NCI-H1694 (cell line): ENCODE measurements around the gene B3GAT1.
A peak's percentile ranks its signal among the peaks of the same experiment; 100 is the strongest.

Source experiments
- DNase-seq: peaks from one replicate; lab custom pipeline; 2025; lab: John Stamatoyannopoulos, UW

The B3GAT1 gene

GRCh38 chr11:134372536-134372935 is 39.5 kb downstream of the B3GAT1 start:
- no peak for DNase-seq

DNA sequence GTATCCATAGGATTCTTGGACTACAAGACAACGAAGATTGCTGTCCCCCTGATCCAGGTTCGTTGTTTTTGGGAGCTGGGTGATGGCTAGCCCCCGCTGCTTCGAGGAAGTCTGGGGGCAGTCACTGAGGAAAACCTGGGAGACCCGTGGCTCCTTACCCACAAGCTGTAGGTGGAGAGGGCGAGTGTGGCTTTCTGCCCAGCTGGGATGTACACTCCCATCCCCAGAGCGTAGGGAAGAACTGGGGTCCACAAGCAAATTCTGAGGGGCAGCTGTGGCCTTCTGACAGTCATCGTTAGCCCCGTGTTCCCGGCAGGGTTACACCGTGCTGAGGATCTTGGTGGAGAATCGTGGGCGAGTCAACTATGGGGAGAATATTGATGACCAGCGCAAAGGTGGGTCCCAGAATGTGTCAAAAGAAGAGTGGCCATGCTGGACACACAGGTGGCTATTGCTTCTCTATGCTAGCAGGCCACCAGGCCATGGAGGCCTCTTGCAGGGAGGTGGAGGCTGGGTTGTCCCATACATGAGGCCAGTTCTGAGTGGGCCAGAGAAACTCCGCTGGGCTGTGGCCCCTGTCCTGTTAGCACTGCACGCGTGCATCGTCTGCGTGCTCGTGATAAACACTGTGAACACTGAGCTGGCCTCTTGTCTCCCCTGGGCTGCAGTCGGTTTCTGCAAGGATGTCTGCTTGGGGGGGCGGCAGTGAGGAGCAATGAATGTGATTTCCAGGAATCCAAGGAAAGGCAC is 40.4 kb downstream of the B3GAT1 start:
- DNase-seq, result no peak

- DNase-seq, result no peak
Measured at GRCh38 chr11:134370526-134371435, 41.3 kb downstream of the B3GAT1 start.

DNA sequence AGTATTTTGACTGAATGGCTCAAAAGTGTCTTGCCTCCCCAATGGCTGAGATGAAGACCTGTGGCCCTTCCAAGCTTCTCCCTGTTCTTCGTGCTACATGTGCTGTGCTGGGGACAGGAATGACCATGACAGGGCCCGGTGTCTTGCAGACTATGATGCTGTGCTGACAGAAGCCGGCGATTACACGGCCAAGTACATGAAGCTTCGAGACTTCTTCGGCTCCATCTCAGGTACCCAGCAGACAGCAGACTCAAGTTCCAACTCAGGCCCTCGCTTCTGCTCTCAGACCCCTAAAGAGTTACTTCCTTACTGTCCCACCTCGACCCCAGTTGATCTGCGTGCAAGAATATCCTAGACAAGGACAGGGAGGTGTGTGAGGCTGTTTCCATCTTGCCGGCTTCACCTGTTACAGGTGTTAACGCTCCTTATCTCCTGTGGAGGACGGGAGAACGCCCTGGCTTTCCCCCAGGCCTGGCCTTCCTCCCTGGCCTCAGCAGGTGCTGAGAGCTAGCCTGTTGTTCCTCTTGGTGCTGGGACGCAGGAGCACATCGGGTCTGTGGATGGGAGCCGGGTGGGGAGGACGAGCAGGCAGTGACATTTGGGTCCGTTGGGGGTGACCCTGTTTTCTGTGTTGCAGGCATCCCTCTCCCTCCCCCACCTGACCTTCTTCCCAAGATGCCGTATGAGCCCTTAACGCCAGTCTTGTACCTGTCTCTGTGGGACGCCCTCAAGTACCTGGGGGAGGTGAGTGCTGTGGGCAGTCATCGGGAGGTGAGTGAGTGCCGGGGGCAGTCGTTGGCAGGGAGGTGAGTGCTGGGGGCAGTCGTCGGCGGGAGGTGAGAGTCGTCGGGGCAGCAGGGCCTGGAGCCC is 42.2 kb downstream of the B3GAT1 start:
- no peak for DNase-seq

- no peak for DNase-seq
Measured at GRCh38 chr11:134367781-134368180, 44.3 kb downstream of the B3GAT1 start.

DNA sequence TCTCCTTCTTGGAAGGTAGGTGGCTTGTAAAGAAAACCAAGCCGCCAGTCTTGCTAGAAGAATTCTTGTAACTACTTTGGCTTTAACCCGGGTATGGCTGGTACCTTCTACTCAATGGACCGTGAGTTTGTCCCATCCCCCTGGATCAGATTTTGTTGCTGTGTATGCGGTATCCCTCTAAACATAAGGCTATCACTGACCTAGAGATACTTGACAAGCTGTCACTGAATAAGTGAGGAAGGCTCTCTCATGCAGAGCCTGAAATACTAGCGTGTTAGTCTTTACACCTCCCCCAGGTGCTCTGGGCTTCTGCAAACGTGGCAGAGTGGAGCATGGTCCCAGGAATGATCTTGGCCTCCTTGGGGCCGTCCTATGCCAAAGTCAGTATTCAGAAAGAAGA is 45.8 kb downstream of the B3GAT1 start:
- DNase-seq, result no peak

GRCh38 chr11:134365011-134365925 is 46.8 kb downstream of the B3GAT1 start:
- no peak for DNase-seq

DNA sequence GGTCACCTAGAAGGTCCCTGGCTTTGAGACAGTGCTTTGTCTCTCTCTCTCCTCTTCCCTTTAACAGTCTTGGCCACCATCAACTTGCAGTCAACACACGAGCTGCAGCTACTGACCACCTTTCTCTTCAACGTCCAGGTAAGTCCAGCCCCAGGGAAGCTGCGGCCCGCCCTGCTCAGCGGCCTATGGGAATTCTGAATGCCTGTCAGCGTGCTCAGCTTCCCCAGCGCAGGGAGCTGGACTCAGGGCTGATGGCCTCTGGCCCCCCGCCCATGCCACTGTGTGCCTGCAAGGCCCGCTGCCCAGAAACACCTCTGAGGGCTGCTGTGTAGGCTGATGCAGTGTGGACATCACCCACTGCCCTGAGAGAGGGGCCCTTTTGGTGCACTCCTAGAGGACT is 47.8 kb downstream of the B3GAT1 start:
- no peak for DNase-seq

DNA sequence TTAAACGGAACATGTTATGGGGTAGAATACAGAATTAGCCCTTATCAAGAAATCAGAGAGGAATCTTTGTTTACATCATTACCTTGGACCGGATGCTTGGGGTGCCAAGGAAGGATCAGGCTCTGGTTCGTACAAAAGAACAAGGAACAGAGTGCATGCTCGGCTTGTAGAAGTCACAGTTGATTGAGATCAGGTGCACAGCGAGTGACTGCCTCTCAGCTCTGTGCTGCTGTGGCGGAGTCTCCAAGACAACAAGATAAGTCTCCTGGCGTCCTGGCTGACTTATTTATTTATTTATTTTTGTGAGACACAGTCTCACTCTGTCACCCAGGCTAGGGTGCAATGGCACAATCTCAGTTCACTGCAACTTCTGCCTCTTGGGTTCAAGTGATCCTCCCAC is 48.5 kb downstream of the B3GAT1 start:
- no peak for DNase-seq

DNA sequence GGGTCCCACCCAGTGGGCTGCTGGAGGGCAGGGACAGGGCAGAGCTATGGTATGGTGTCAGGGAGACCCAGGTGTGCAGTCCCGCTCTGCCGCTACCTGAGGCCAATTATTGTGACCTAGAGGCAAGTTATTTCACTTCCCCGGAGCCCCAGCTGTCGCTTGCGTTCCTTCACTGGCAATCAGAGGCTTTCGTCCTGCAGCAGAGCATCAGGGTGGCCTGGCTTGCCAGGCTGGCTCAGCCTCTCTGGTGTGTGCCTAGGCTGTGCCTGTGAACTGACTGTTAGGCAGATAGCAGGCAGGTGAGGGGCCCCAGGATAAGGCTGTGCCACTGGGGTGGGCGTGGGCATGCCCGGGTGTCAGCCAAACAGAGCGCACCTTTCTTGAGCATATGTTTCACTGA is 48.9 kb downstream of the B3GAT1 start:
- DNase-seq, result no peak

DNA sequence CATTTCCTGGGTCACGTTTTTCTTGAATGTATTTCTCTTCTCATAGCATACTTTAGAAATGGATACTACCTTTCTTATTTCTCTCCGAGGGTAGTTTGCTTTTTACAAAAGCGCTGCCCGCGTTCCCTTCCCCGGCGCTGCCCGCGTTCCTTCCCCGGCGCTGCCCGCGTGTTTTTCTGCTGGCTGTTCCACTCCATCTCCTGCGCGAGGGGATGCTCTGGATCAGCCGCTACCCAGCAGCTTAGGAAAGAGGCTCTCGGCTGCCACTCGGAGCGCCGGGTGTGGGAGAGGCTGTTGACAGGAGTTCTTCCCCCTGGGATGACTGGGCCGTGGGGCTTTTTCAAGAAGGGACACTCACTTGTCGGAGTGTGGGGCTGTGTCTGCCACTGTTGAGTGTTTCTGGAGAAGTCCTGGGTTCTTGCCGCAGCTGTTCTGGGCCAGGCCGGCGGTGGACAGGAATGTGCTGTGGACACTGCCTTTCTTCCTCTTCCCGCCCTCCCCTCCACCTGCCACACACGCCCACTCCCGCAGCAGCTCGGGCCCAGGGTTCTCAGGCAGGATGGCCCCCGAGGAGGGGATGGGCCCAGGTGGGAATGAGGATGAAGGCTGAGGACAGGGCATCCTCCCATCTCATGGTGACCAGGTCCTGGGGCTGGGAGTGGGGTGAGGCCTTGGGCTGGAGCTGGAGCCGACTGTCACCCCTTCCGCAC is 49.7 kb downstream of the B3GAT1 start:
- no peak for DNase-seq

GRCh38 chr11:134361661-134362060 is 50.4 kb downstream of the B3GAT1 start:
- no peak for DNase-seq

GRCh38 chr11:134360050-134360835 is 51.8 kb downstream of the B3GAT1 start:
- DNase-seq, result peak; percentile 33

DNA sequence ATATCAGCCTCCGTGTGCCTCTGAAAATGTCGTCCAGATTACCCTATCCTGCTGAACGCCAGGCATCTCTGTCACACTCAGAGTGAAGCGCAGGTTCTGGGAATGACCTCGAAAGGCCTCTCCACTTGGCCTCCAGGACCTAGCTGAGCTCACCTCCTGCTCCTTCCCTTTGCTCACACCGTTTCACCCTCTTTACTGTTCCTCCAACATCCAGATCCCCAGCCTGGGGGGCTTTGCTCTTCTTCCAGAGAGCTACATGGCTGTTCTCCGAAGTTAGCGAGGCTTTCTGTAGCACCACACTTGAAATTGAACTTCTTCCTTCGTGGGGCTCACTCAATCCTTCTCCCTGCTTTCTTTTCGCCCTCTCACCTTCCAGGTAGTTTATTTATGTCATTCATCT is 52.4 kb downstream of the B3GAT1 start:
- DNase-seq, result no peak

GRCh38 chr11:134358856-134359490 is 53.1 kb downstream of the B3GAT1 start:
- DNase-seq, result no peak

GRCh38 chr11:134358165-134358855 is 53.7 kb downstream of the B3GAT1 start:
- no peak for DNase-seq

DNA sequence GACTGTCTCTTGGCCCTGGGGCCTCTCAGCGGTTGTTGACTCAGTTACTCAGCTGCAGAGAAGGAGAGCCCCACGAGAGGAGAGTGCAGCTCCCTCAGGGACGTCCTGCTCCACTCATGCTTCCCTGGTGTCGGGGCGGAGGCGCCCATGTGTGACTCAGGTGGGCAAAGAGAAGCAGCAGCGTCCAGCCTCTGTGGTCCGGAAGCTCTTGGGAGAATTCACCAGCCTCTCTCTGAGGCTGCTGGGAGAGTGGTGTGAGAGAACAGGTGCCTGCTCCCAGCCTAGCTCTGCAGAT is 54.5 kb downstream of the B3GAT1 start:
- DNase-seq, result no peak

- no peak for DNase-seq
Measured at GRCh38 chr11:134356656-134357544, 55.1 kb downstream of the B3GAT1 start.
